IPS-18a (cell line): ENCODE measurements around the gene RDH5.

Source experiments
- H3K27ac ChIP-seq: one replicate; pipeline ENCODE4 v1.5.1; 2013; ENCODE audit warnings: low read length
- H3K27me3 ChIP-seq: one replicate; pipeline ENCODE4 v1.6.1; 2013; ENCODE audit warnings: mild to moderate bottlenecking, low read length; ENCODE audit not compliant: control insufficient read depth, insufficient read depth
- H3K36me3 ChIP-seq: one replicate; pipeline ENCODE4 v1.6.1; 2013; ENCODE audit warnings: low read depth, low read length; ENCODE audit not compliant: control insufficient read depth
- H3K4me1 ChIP-seq: one replicate; pipeline ENCODE4 v1.6.1; 2013; ENCODE audit warnings: low read depth, low read length; ENCODE audit not compliant: control insufficient read depth
- H3K4me3 ChIP-seq: one replicate; pipeline ENCODE4 v1.5.1; 2013; ENCODE audit warnings: low read length
- H3K9ac ChIP-seq: one replicate; pipeline ENCODE4 v1.6.1; 2013; ENCODE audit warnings: mild to moderate bottlenecking, low read length, moderate library complexity
- H3K9me3 ChIP-seq: one replicate; pipeline ENCODE4 v1.6.1; 2013; ENCODE audit warnings: low read depth, low read length; ENCODE audit not compliant: control insufficient read depth

The RDH5 gene

GRCh38 chr12:55720071-55720564 lies at the start of gene RDH5:
Gene RDH5, plus strand, starts transcription at chr12:55720393. Its CDS starts 792 bp downstream, at chr12:55721185.
- no peak within 1 kb of the TSS for H3K9ac ChIP-seq
- no peaks in the 10 kb centered on the region for H3K27me3 ChIP-seq
- peaks cover 8% of the 10 kb centered on the region for H3K36me3 ChIP-seq
- no peak within 1 kb of the TSS for H3K27ac ChIP-seq
- no peak within 1 kb of the TSS for H3K4me3 ChIP-seq
- peaks cover 25% of the 10 kb centered on the region for H3K4me1 ChIP-seq
- H3K9me3 ChIP-seq, result no peaks in the 10 kb centered on the region

- no peak overlapping the region for H3K4me3 ChIP-seq
- no peak overlapping the region for H3K9ac ChIP-seq
- H3K4me1 ChIP-seq, result no peaks in the 10 kb centered on the region
- H3K27ac ChIP-seq, result no peak overlapping the region
- H3K36me3 ChIP-seq, result no peaks in the 10 kb centered on the region
- no peaks in the 10 kb centered on the region for H3K9me3 ChIP-seq
- H3K27me3 ChIP-seq, result no peaks in the 10 kb centered on the region
Observed at GRCh38 chr12:55671746-55672145, 48.4 kb upstream of the RDH5 start.

GRCh38 chr12:55673638-55674037 lies 46.6 kb upstream of the RDH5 start:
- Histone ChIP-seq H3K27me3 (no peaks in the 10 kb centered on the region), H3K4me3 (no peak overlapping the region), H3K27ac (no peak overlapping the region), H3K9me3 (no peaks in the 10 kb centered on the region), H3K4me1 (no peaks in the 10 kb centered on the region), H3K36me3 (no peaks in the 10 kb centered on the region), H3K9ac (no peak overlapping the region)

GRCh38 chr12:55675666-55676065 lies 44.5 kb upstream of the RDH5 start:
- Histone ChIP-seq H3K27me3 (no peaks in the 10 kb centered on the region), H3K36me3 (no peaks in the 10 kb centered on the region), H3K27ac (no peak overlapping the region), H3K4me3 (no peak overlapping the region), H3K9me3 (no peaks in the 10 kb centered on the region), H3K4me1 (no peaks in the 10 kb centered on the region), H3K9ac (no peak overlapping the region)

- Histone ChIP-seq H3K27me3 (no peaks in the 10 kb centered on the region), H3K4me1 (peaks cover 7% of the 10 kb centered on the region), H3K9ac (no peak overlapping the region), H3K9me3 (no peaks in the 10 kb centered on the region), H3K4me3 (no peak overlapping the region), H3K27ac (no peak overlapping the region), H3K36me3 (no peaks in the 10 kb centered on the region)
Observed at GRCh38 chr12:55676707-55677106, 43.5 kb upstream of the RDH5 start.

GRCh38 chr12:55679691-55680090 lies 40.5 kb upstream of the RDH5 start:
- H3K4me3 ChIP-seq, result no peak overlapping the region
- H3K4me1 ChIP-seq, result peaks cover 11% of the 10 kb centered on the region
- H3K9ac ChIP-seq, result no peak overlapping the region
- no peaks in the 10 kb centered on the region for H3K27me3 ChIP-seq
- no peaks in the 10 kb centered on the region for H3K9me3 ChIP-seq
- H3K36me3 ChIP-seq, result no peaks in the 10 kb centered on the region
- no peak overlapping the region for H3K27ac ChIP-seq

- peaks cover 11% of the 10 kb centered on the region for H3K4me1 ChIP-seq
- no peaks in the 10 kb centered on the region for H3K9me3 ChIP-seq
- H3K9ac ChIP-seq, result no peak overlapping the region
- H3K4me3 ChIP-seq, result peak overlapping the region; percentile 33
- no peak overlapping the region for H3K27ac ChIP-seq
- no peaks in the 10 kb centered on the region for H3K36me3 ChIP-seq
- no peaks in the 10 kb centered on the region for H3K27me3 ChIP-seq
Observed at GRCh38 chr12:55681142-55682077, 38.8 kb upstream of the RDH5 start.

- Histone ChIP-seq H3K9ac (no peak overlapping the region), H3K4me3 (peak overlapping the region; percentile 33), H3K36me3 (peaks cover 3% of the 10 kb centered on the region), H3K27me3 (no peaks in the 10 kb centered on the region), H3K27ac (no peak overlapping the region), H3K9me3 (no peaks in the 10 kb centered on the region), H3K4me1 (peaks cover 11% of the 10 kb centered on the region)
Observed at GRCh38 chr12:55682087-55682796, 38.0 kb upstream of the RDH5 start.

GRCh38 chr12:55683676-55684075 lies 36.5 kb upstream of the RDH5 start:
- H3K9me3 ChIP-seq, result no peaks in the 10 kb centered on the region
- H3K9ac ChIP-seq, result no peak overlapping the region
- H3K36me3 ChIP-seq, result peaks cover 7% of the 10 kb centered on the region
- H3K27ac ChIP-seq, result no peak overlapping the region
- no peak overlapping the region for H3K4me3 ChIP-seq
- H3K4me1 ChIP-seq, result peaks cover 11% of the 10 kb centered on the region
- H3K27me3 ChIP-seq, result no peaks in the 10 kb centered on the region

GRCh38 chr12:55684761-55685370 lies 35.3 kb upstream of the RDH5 start:
- peaks cover 11% of the 10 kb centered on the region for H3K4me1 ChIP-seq
- no peak overlapping the region for H3K4me3 ChIP-seq
- no peak overlapping the region for H3K27ac ChIP-seq
- H3K9ac ChIP-seq, result no peak overlapping the region
- H3K9me3 ChIP-seq, result no peaks in the 10 kb centered on the region
- peaks cover 7% of the 10 kb centered on the region for H3K36me3 ChIP-seq
- no peaks in the 10 kb centered on the region for H3K27me3 ChIP-seq

- peaks cover 7% of the 10 kb centered on the region for H3K36me3 ChIP-seq
- peaks cover 11% of the 10 kb centered on the region for H3K4me1 ChIP-seq
- no peak overlapping the region for H3K9ac ChIP-seq
- no peaks in the 10 kb centered on the region for H3K9me3 ChIP-seq
- H3K27ac ChIP-seq, result no peak overlapping the region
- H3K27me3 ChIP-seq, result no peaks in the 10 kb centered on the region
- H3K4me3 ChIP-seq, result no peak overlapping the region
Observed at GRCh38 chr12:55685671-55686070, 34.5 kb upstream of the RDH5 start.
